ENCODE data around the gene PRRX2. TPM values are rescaled to one million over a fixed set of nuclear protein-coding genes. Genes with fewer than 3 reads are reported as not detected.

The PRRX2 gene
- polyA plus RNA-seq, 3 donors, result 0.92 to 13.4 (median 9.3) TPM

DNA sequence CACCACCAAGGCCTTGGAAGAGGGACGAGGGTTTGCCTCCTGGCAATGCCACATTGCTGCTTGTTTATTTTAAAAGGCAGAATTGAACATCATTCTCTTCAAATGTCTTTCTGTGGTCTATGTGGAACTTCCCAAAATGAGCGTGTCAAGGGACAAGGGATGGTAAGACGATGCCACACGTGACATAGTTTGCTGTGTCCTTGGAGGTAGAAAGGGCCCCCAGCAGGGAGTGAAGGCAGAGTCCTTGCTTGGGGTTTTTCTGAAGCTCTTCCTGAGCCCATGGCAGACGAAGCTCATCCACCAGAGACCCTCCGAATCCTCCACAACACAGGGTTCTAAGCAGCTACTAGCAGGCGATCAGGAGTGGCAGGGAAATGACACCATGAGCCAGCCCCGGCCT is 28.3 kb downstream of the PRRX2 start:
- 58 to 86% (median 81%) methylated on average over 8 of the region's 8 CpGs for WGBS, 3 donors
- no peak overlapping the region for H3K27ac ChIP-seq (ENCODE audit: low read depth, low read length)

- WGBS, 3 donors, result 69 to 73% (median 73%) methylated on average over 11 of the region's 11 CpGs
- H3K27ac ChIP-seq (ENCODE audit: low read depth, low read length), result no peak overlapping the region
Measured at GRCh38 chr9:129694243-129694646, 28.8 kb downstream of the PRRX2 start.

DNA sequence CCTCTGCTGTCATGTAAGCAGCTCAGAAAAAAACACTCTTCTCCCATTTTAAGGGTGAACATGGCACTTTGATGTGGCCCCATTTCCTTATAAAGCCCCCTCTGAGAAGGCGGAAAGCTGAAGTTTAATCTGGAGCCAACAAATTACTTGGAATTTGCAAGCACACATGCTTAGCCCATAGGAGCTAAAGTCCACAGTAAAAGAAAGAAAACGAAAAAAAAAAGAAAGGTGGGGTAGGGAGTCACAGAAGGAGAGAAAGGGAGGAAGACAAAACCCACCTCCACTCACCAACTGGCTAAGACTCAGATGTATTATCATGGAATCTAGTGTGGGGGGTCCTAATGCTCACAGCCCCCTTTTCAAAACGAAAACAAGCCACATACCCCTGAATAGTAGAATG is 30.4 kb downstream of the PRRX2 start:
- H3K27ac ChIP-seq (ENCODE audit: low read depth, low read length), result no peak overlapping the region
- 66 to 80% (median 73%) methylated on average over 3 of the region's 3 CpGs for WGBS, 3 donors

GRCh38 chr9:129696944-129697655 is 31.7 kb downstream of the PRRX2 start:
- 4 to 5% (median 4%) methylated on average over 37 to 71 of the region's 71 CpGs for WGBS, 3 donors
- no peak overlapping the region for H3K27ac ChIP-seq (ENCODE audit: low read depth, low read length)

DNA sequence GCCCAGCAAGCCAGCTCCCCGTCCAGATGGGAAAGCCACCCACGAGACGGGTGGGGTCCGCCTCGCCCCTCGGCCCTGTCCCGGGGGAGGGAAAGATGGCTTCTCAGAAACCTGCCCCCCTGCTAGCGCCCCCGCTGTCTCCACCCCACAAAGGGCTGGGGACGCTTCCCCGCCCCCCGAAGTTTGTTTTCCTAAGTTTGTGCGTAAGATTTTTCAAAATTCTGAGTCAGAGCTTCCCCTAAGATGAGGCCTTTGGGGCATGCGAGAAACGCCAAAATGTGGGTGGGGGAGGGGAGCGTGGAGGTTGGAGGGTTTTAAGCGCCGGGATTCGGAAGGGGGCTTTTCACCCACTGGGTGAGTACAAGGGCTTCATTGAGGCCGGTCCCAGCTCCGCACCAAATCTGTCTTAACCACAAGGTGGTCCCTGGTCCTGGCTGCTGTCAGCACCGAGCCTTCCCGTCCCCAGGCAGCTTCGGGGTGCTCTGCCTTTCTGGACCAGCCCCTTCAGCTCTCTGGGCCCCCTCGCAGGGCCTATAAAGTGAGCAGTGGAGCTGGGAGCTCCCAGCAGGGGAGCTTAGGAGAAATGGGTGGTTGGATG is 32.3 kb downstream of the PRRX2 start:
- 4 to 6% (median 6%) methylated on average over 23 to 25 of the region's 25 CpGs for WGBS, 3 donors
- no peak overlapping the region for H3K27ac ChIP-seq (ENCODE audit: low read depth, low read length)

DNA sequence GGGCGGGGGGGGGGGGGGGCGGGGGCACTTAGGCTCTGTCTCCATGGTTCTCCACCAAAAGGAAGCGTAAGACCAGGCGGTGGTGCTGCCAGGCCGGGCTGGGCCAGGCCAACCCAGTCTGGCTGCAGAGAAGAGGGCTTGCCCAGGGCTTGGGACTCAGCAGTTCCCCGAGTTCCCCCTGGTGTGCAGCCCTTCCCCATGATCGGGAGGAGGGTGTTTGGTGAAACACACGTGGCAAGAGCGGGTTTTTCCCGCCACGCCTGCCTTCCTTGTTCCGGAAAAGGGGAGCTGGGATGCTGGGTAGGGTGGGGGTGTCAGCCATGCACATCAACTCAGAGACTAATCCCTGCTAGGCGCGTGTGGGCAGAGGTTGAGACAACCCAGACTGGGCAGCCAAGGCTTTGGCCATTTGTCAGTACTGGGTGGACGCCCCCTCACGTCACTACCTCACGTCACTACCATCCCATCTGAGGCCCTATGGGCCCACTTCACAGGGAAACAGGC is 32.9 kb downstream of the PRRX2 start:
- H3K27ac ChIP-seq (ENCODE audit: low read depth, low read length), result no peak overlapping the region
- 36 to 50% (median 46%) methylated on average over 15 to 16 of the region's 17 CpGs for whole genome bisulfite sequencing, 3 donors

DNA sequence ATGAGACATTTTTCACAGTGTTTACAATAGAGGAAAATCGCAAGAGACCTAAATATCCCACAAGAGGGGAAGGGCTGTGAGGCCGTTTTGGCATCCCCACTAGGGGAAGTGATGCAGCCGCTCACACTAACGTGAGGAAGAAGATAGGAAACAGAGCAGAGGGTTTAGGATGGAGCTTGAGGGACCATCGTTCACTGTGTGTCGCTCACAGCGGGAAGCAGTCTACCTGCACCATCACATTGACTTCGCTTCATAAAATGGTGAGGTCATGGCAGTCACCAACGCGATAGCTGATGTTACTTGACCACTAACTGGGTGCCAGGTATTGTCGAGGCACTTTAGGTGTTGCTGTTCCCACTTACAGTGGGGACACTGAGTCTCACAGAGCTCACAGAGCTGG is 35.6 kb downstream of the PRRX2 start:
- 70 to 74% (median 71%) methylated on average over 11 of the region's 11 CpGs for WGBS, 3 donors
- no peak overlapping the region for H3K27ac ChIP-seq (ENCODE audit: low read depth, low read length)

GRCh38 chr9:129701549-129701948 is 36.1 kb downstream of the PRRX2 start:
- H3K27ac ChIP-seq (ENCODE audit: low read depth, low read length), result no peak overlapping the region
- 74 to 91% (median 90%) methylated on average over 5 of the region's 5 CpGs for WGBS, 3 donors

GRCh38 chr9:129702589-129703520 is 37.4 kb downstream of the PRRX2 start:
- no peak overlapping the region for H3K27ac ChIP-seq (ENCODE audit: low read depth, low read length)
- WGBS, 3 donors, result 43 to 50% (median 47%) methylated on average over 19 of the region's 19 CpGs

DNA sequence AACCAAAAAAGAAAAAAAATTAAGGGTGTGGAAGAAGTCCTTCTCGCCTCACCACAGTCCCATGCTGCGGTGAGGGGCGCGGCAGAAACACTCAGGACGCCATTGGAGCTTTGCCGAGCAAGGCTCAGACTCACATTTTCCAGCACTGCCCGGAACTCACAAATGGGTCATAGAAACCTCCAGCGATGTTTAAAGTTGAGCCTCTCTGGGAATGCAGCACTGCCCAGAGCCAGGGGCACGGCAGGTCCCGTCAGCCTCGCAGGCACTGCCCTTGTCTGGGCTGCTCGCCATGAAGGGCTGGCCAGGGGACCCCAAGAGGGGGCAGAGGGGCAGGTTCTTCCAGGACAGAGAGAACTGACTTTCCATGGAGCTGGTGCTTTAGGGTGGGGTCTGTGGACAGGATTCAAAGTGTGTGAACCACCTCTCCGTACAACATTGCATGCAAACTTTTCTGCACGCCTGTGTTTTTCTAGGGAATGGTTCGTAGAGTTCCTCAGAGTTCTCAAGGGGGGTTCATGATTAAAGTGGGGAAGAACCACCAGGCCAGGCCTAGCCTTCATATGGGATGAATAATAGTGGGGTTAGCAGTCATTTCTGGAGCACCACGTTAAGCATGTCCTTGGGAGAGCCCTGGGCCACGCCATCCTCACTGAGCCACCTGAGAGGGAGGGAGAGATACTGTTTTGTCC is 38.4 kb downstream of the PRRX2 start:
- no peak overlapping the region for H3K27ac ChIP-seq (ENCODE audit: low read depth, low read length)
- WGBS, 3 donors, result 45 to 61% (median 57%) methylated on average over 17 of the region's 17 CpGs

DNA sequence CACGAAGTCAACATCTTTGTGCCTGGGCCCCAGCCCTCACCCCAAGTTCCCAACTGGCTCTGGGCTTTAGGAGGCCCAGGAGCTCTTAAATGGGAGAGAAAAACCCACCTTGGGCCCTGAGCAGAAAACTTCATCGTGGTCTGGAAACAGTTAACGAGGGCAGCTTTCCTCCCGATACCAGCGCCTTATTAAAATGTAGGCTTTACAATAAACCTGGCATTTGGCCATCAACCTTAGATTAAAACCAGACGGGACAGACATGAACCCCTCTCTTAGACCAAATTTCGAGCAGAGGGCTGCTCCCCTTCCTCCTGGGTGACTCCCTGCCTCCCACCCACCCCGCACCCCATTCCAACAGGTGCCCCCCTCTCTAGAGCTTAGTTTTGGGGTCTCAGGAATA is 39.4 kb downstream of the PRRX2 start:
- no peak overlapping the region for H3K27ac ChIP-seq (ENCODE audit: low read depth, low read length)
- WGBS, 3 donors, result 56 to 80% (median 76%) methylated on average over 8 of the region's 8 CpGs

DNA sequence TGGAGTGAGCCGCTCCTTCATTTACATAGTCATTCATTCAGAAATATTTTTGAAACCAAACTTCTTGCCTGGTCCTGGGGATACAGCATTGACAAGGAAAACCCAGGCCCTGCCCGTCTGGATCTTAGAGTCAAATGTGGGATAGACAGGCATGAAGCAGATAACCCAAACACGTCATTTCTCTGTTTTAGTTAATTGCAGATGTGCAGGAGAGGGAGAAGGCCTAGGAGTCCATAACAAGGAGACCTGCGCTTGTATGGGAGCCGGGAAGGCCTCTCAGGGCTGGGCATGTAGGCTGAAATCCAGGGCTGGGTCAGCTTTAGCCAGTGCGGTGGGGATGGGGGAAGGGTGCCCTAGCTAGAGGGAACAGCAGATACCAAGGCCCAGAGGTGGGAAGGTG is 43.3 kb downstream of the PRRX2 start:
- 83 to 91% (median 86%) methylated on average over 6 of the region's 6 CpGs for WGBS, 3 donors
- no peak overlapping the region for H3K27ac ChIP-seq (ENCODE audit: low read depth, low read length)

GRCh38 chr9:129709438-129710168 is 44.2 kb downstream of the PRRX2 start:
- no peak overlapping the region for H3K27ac ChIP-seq (ENCODE audit: low read depth, low read length)
- WGBS, 3 donors, result 84 to 89% (median 89%) methylated on average over 17 of the region's 17 CpGs

DNA sequence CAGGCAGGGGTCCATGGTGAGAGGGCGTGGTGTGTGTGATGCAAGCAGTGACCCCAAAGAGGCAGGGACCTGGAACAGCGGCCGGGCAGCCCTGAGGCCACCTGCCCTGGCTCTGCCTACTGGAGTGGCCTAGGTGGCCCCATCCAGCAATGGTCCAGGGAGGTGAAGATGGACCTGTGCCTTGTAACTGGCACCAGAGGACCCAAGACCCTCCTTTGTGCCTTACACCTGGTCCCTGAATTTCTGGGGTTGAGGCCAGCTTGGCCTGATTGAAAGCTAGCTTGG is 44.7 kb downstream of the PRRX2 start:
- no peak overlapping the region for H3K27ac ChIP-seq (ENCODE audit: low read depth, low read length)
- 90 to 100% (median 97%) methylated on average over 3 of the region's 3 CpGs for WGBS, 3 donors

GRCh38 chr9:129712634-129713401 is 47.4 kb downstream of the PRRX2 start:
- 23 to 53% (median 35%) methylated on average over 26 of the region's 26 CpGs for WGBS, 3 donors
- no peak overlapping the region for H3K27ac ChIP-seq (ENCODE audit: low read depth, low read length)

DNA sequence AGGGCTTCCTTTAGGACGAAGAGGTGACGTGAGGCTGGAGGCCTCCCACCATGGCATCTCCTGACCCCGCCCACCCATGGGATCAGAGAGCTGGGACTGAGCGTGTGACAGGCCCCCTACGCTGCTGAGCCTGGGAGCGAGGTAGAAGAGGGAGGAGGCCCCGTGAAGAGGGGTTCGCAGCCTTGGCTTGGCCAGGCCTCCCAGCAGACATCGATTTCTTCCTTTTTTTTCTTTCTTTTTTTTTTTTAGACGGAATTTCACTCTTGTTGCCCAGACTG is 47.9 kb downstream of the PRRX2 start:
- WGBS, 3 donors, result 87 to 90% (median 89%) methylated on average over 10 of the region's 10 CpGs
- no peak overlapping the region for H3K27ac ChIP-seq (ENCODE audit: low read depth, low read length)

- WGBS, 3 donors, result 71 to 78% (median 71%) methylated on average over 15 of the region's 15 CpGs
- H3K27ac ChIP-seq (ENCODE audit: low read depth, low read length), result no peak overlapping the region
Measured at GRCh38 chr9:129714511-129715061, 49.1 kb downstream of the PRRX2 start.
